Coronary artery (tissue), 2 donors: ENCODE measurements around the gene RNF224.

Source experiments
- DNase-seq: peaks from one replicate; pipeline ENCODE4 v3.0.0-alpha.2; 2017; ENCODE audit warnings: low spot score
- H3K27ac ChIP-seq, 2 donors: fragments of 200-600 bp; sonication (generic); one replicate each; pipeline ENCODE4 v1.5.1; 2016 to 2019
- H3K4me3 ChIP-seq: fragments of 200-600 bp; sonication (generic); 2 replicates; pipeline ENCODE4 v1.5.1; 2016; ENCODE audit warnings: mild to moderate bottlenecking, moderate library complexity
- TF ChIP-seq, protein P1 (sequence below): fragments of 200-600 bp; sonication (generic); IDR thresholded peaks from one replicate; pipeline ENCODE4 v1.5.1; 2019; ENCODE audit warnings: antibody characterized with exemption

RNF224 gene

GRCh38 chr9:137221095-137221505, 6.2 kb upstream of the RNF224 start:
- no peak overlapping the region for H3K27ac ChIP-seq
- peak overlapping the region; percentile 87 for H3K4me3 ChIP-seq
- DNase-seq, result no peak

DNA sequence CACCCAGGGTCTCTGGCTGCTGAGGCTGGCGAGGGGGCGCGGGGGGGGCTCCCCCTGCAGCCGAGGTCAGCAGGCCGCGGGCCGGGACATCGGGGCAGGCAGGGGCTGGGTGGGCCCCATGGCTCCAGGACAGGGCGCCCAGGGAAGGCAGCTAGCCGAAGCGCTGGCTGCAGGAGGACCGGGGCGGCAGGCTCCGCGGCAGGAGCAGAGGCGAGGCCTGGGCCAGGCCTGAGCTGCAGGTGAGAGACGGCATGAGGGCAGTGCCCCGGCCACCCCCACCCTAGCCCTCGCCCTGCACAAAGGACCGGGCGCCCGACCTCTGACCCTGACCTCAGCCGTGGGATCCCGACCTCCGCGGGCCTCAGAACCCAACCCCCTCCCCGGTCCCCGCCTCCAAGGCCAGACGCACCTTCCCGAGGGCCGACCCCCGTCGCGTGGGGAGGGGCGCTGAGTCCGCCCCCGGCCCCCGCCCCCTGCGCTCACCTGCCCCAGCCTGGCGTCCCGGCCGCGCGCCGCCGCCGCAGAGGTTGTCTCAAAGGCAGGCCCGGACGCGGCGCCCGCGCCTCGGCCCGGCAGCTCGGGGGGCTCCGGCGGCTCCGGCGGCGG, 5.7 kb upstream of the RNF224 start:
- H3K27ac ChIP-seq, result peak overlapping the region in 1 of 2 donors; percentile 97
- DNase-seq, result no peak
- TF ChIP-seq, protein P1, sequence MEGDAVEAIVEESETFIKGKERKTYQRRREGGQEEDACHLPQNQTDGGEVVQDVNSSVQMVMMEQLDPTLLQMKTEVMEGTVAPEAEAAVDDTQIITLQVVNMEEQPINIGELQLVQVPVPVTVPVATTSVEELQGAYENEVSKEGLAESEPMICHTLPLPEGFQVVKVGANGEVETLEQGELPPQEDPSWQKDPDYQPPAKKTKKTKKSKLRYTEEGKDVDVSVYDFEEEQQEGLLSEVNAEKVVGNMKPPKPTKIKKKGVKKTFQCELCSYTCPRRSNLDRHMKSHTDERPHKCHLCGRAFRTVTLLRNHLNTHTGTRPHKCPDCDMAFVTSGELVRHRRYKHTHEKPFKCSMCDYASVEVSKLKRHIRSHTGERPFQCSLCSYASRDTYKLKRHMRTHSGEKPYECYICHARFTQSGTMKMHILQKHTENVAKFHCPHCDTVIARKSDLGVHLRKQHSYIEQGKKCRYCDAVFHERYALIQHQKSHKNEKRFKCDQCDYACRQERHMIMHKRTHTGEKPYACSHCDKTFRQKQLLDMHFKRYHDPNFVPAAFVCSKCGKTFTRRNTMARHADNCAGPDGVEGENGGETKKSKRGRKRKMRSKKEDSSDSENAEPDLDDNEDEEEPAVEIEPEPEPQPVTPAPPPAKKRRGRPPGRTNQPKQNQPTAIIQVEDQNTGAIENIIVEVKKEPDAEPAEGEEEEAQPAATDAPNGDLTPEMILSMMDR, result no peak
- H3K4me3 ChIP-seq, result peak overlapping the region; percentile 87

More at GRCh38 chr9:137221095-137221505, 6.2 kb upstream of the RNF224 start:
- TF ChIP-seq, protein P1, result no peak

- TF ChIP-seq, protein P1, result no peak
- H3K27ac ChIP-seq, result peak within 1 kb of the TSS; percentile 71 to 97
- DNase-seq, result no peak
- H3K4me3 ChIP-seq, result peak within 1 kb of the TSS; percentile 87
Observed at GRCh38 chr9:137222190-137223077, 4.9 kb upstream of the RNF224 start, which contains the start of gene RNF208. Gene RNF208, minus strand, starts transcription at chr9:137222240. Its CDS starts 1,028 bp downstream, at chr9:137221212.

- peak; percentile 99 for DNase-seq
- TF ChIP-seq, protein P1, result no peak
- H3K4me3 ChIP-seq, result peak overlapping the region; percentile 87
- peak overlapping the region; percentile 71 to 97 for H3K27ac ChIP-seq
Observed at GRCh38 chr9:137223078-137223970, 4.0 kb upstream of the RNF224 start.

DNA sequence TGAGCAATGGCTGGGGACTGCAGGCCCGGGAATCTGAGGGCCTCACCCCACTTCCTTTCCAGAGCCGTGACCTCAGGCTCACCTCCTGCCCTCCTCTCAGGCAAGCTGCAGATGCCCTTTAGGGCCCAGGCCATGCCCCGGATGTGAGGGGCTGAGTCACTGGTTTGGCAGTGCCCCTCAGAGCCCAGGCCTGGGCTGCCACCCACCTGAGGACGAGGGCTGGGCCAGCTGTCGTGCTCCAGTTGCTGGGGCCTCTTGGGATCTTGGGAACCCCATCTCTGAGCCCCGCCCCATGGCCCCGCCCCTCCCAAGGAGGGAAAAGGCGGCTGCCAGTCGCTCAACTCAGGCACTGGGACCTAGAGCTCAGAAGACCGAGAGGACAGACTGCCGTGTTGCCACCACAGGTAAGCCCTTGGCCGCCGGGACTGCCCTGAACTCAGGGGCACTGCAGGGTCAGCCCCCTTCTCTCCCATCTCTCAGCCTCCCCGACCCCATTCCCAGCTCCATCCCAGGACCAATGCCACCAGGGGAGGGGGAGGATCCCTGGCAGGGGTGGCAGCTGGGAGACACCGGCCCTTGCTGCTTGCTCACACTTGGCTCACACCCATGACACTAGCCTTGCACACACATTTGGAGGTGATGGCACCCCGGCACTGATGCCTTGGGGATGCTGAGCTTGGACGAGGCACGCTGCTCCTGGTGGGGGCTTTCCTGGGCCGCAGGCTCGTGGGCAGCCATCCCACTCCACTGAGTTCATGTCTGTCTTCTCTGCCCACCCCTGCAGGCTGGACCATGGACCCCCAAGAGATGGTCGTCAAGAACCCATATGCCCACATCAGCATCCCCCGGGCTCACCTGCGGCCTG, 2.2 kb upstream of the RNF224 start, which contains the start of gene CYSRT1:
TSS of gene CYSRT1 (plus strand) at position 345 of the 865 bp plus-strand sequence. CDS start at position 793, 448 bp downstream.
- TF ChIP-seq, protein P1, result no peak
- H3K27ac ChIP-seq, result peak within 1 kb of the TSS; percentile 71 to 97

More for the DNA sequence above, 2.2 kb upstream of the RNF224 start, which contains the start of gene CYSRT1:
- H3K4me3 ChIP-seq, result peak within 1 kb of the TSS; percentile 87
- no peak for DNase-seq
